Upper lobe of left lung (tissue), 6 donors: ENCODE measurements around the gene TFCP2L1. TPM values are rescaled to one million over a fixed set of nuclear protein-coding genes. Genes with fewer than 3 reads are reported as not detected.

ENCODE experiments used
- ATAC-seq, 2 donors: fragments of 200-7000 bp; cut with Tn5 transposase; one replicate each; pipeline ENCODE4 v1.9.1; 2022; ENCODE audit warnings: mild to moderate bottlenecking in 2 of 2, moderate library complexity in 2 of 2; ENCODE audit not compliant: low FRiP score in 2 of 2
- DNase-seq, 2 donors: peaks; one replicate each; pipeline ENCODE4 v3.0.0-alpha.2; 2019 to 2020
- H3K27ac ChIP-seq, 4 donors: fragments of 200-600 bp; sonication (generic); one replicate each; pipeline ENCODE4 v1.5.1; 2016 to 2019
- H3K27me3 ChIP-seq, 4 donors: fragments of 200-600 bp; sonication (generic); one replicate each; pipeline ENCODE4 v1.5.1; 2017 to 2019
- H3K36me3 ChIP-seq, 4 donors: fragments of 200-600 bp; sonication (generic); one replicate each; pipeline ENCODE4 v1.5.1; 2016 to 2019
- H3K4me1 ChIP-seq, 4 donors: fragments of 200-600 bp; sonication (generic); one replicate each; pipeline ENCODE4 v1.5.1; 2018 to 2019
- H3K4me3 ChIP-seq, 4 donors: fragments of 200-600 bp; sonication (generic); one replicate each; pipeline ENCODE4 v1.5.1; 2017 to 2019; ENCODE audit warnings: mild to moderate bottlenecking in 2 of 4, moderate library complexity in 1 of 4
- H3K9me3 ChIP-seq, 4 donors: fragments of 200-600 bp; sonication (generic); one replicate each; pipeline ENCODE4 v1.5.1; 2018 to 2019
- CTCF ChIP-seq, 6 experiments: fragments of 450-650 bp in 4 of 6; fragments of 200-600 bp in 2 of 6; sonication (generic) in 2 of 6; IDR thresholded peaks; one replicate each; pipeline ENCODE4 v1.5.1; 2016 to 2019; ENCODE audit warnings: antibody characterized with exemption in 6 of 6
- EP300 ChIP-seq, 4 donors: sonication (generic); formaldehyde crosslinking; IDR thresholded peaks; one replicate each; pipeline ENCODE4 v1.5.1; 2017; ENCODE audit warnings: antibody characterized with exemption in 4 of 4, control low read depth in 2 of 4
- POLR2A ChIP-seq, 4 donors: fragments of 450-650 bp; IDR thresholded peaks; one replicate each; pipeline ENCODE4 v1.5.1; 2016 to 2017; ENCODE audit warnings: antibody characterized with exemption in 4 of 4, mild to moderate bottlenecking in 2 of 4
- POLR2AphosphoS5 ChIP-seq, 2 donors: sonication (generic); formaldehyde crosslinking; IDR thresholded peaks; one replicate each; pipeline ENCODE4 v1.5.1; 2017; ENCODE audit warnings: antibody characterized with exemption in 2 of 2
- WGBS, 2 donors: methylation state at CpG; one replicate each; pipeline ENCODE4 v1.1.5; 2017 to 2018; 5-methylcytosine and 5-hydroxymethylcytosine counted together
- total RNA-seq, 6 donors: library from RNA; depleted of rRNA in 4 of 6; stranded (reverse); fragments of >200 nt in 4 of 6; gene quantifications; one replicate each; pipeline versions ENCODE4 v1.1.0 to v1.2.1, GENCODE V29; 2016 to 2021
- donor health status: DM: no; HTN: no; CAD: no; lungs with moderate emphysema.
- donor health status: DM: no; HTN: yes; CAD: no; lungs with severe emphysema.

The TFCP2L1 gene
- total RNA-seq, 6 donors from 2014 or later = 15.3 to 47.1 (median 33.7) TPM

DNA sequence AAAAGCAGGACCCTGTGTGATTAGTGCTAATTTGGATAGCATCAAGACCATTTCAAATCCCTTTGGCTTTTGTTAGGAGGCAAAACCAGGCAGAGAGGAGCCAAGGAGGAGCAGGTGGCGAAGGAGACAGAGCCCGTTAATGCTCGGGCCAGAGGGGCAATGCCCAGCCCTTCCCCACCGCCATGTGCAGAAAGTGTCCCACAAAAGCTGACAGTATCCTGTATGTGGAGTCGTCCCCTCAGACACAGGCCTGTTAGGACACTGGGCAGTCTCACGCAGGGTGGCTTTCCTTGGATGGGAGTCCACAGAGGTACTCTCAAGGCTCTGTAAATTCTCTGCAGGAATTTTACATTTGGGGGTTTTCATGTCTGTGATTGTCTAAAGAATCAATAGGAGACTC, 44.8 kb upstream of the TFCP2L1 start:
- Histone ChIP-seq H3K9me3 (no peaks in the 10 kb centered on the region), H3K27me3 (no peaks in the 10 kb centered on the region), H3K36me3 (no peaks in the 10 kb centered on the region), H3K4me1 (no peaks in the 10 kb centered on the region), H3K27ac (no peak overlapping the region), H3K4me3 (no peak overlapping the region)
- DNase-seq = no peak
- no peak for ATAC-seq
- TF ChIP-seq CTCF (IDR thresholded peaks at IDR 0.05) = no peak
- TF ChIP-seq POLR2AphosphoS5 (IDR thresholded peaks at IDR 0.05) = no peak
- no peak for TF ChIP-seq POLR2A (IDR thresholded peaks at IDR 0.05)
- whole genome bisulfite sequencing, 2 donors = 92 to 95% methylated on average over 6 of the region's 6 CpGs

DNA sequence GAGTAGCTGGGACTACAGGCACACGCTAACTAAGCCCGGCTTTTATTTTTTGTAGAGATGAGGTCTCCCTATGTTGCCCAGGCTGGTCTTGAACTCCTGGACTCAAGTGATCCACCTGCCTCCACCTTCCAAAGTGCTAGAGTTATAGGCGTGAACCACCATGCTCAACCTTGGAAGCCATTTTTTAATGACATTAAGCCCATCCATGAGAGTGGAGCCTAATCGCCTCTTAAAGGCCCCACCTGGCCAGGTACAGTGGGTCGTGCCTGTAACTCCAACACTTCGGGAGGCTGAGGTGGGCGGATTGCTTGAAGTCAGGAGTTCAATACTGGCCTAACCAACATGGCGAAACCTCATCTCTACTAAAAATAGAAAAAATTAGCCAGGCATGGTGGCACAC, 41.6 kb upstream of the TFCP2L1 start:
- no peak for TF ChIP-seq EP300 (IDR thresholded peaks at IDR 0.05)
- TF ChIP-seq POLR2AphosphoS5 (IDR thresholded peaks at IDR 0.05) = no peak
- no peak for TF ChIP-seq CTCF (IDR thresholded peaks at IDR 0.05)
- TF ChIP-seq POLR2A (IDR thresholded peaks at IDR 0.05) = no peak
- no peak overlapping the region for H3K4me3 ChIP-seq
- H3K27me3 ChIP-seq = no peaks in the 10 kb centered on the region
- WGBS, 2 donors = 95 to 98% methylated on average over 8 of the region's 8 CpGs
- no peaks in the 10 kb centered on the region for H3K9me3 ChIP-seq
- no peak overlapping the region for H3K27ac ChIP-seq
- DNase-seq (no peak), ATAC-seq (no peak)
- no peaks in the 10 kb centered on the region for H3K4me1 ChIP-seq
- H3K36me3 ChIP-seq = no peaks in the 10 kb centered on the region

DNA sequence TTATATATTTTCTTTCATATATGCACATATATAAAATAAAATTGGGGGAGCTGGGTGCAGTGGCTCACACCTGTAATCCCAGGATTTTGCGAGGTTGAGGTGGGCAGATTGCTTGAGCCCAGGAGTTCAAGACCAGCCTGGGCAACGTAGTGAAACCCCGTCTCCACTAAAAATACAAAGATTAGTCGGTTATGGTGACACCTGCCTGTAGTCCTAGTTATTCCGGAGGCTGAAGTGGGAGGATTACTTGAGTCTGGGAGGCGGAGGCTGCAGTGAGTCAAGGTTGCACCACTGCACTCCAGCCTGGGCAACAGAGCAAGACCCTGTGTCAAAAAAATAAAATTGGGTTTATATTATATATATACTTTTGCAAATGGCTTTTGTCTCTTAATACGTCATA, 39.6 kb upstream of the TFCP2L1 start:
- Histone ChIP-seq H3K36me3 (no peaks in the 10 kb centered on the region), H3K4me3 (no peak overlapping the region), H3K27me3 (no peaks in the 10 kb centered on the region), H3K4me1 (no peaks in the 10 kb centered on the region), H3K27ac (no peak overlapping the region), H3K9me3 (no peaks in the 10 kb centered on the region)
- 90 to 94% methylated on average over 7 of the region's 7 CpGs for WGBS, 2 donors
- ATAC-seq (no peak), DNase-seq (no peak)
- no peak for TF ChIP-seq CTCF (IDR thresholded peaks at IDR 0.05)
- no peak for TF ChIP-seq EP300 (IDR thresholded peaks at IDR 0.05)
- TF ChIP-seq POLR2AphosphoS5 (IDR thresholded peaks at IDR 0.05) = no peak
- no peak for TF ChIP-seq POLR2A (IDR thresholded peaks at IDR 0.05)

GRCh38 chr2:121321476-121321875, 36.5 kb upstream of the TFCP2L1 start:
- no peak overlapping the region for H3K27ac ChIP-seq
- WGBS, 2 donors = 78 to 82% methylated on average over 7 to 8 of the region's 8 CpGs
- DNase-seq = no peak
- no peak overlapping the region for H3K4me3 ChIP-seq
- no peaks in the 10 kb centered on the region for H3K27me3 ChIP-seq
- ATAC-seq = no peak
- no peaks in the 10 kb centered on the region for H3K9me3 ChIP-seq
- no peaks in the 10 kb centered on the region for H3K36me3 ChIP-seq
- TF ChIP-seq CTCF (IDR thresholded peaks at IDR 0.05) (no peak), EP300 (IDR thresholded peaks at IDR 0.05) (no peak), POLR2AphosphoS5 (IDR thresholded peaks at IDR 0.05) (no peak), POLR2A (IDR thresholded peaks at IDR 0.05) (no peak)
- H3K4me1 ChIP-seq = no peaks in the 10 kb centered on the region

GRCh38 chr2:121319941-121320340, 34.9 kb upstream of the TFCP2L1 start:
- H3K4me1 ChIP-seq = no peaks in the 10 kb centered on the region
- no peak for DNase-seq
- no peak overlapping the region for H3K27ac ChIP-seq
- ATAC-seq = no peak
- H3K9me3 ChIP-seq = no peaks in the 10 kb centered on the region
- no peak for TF ChIP-seq POLR2A (IDR thresholded peaks at IDR 0.05)
- no peak for TF ChIP-seq CTCF (IDR thresholded peaks at IDR 0.05)
- TF ChIP-seq EP300 (IDR thresholded peaks at IDR 0.05) = no peak
- no peak for TF ChIP-seq POLR2AphosphoS5 (IDR thresholded peaks at IDR 0.05)
- WGBS, 2 donors = 85 to 89% methylated on average over 3 of the region's 3 CpGs
- no peaks in the 10 kb centered on the region for H3K36me3 ChIP-seq
- no peak overlapping the region for H3K4me3 ChIP-seq
- H3K27me3 ChIP-seq = no peaks in the 10 kb centered on the region
